ENCODE measurements around the gene SETBP1. TPM values are rescaled to one million over a fixed set of nuclear protein-coding genes. Genes with fewer than 3 reads are reported as not detected.

SETBP1 gene
- total and polyA plus RNA-seq, 2 of the 8 experiments (the other 6 are each of a cell fraction or from before 2014, with no cell fraction given), result 2.0 to 6.5 TPM

DNA sequence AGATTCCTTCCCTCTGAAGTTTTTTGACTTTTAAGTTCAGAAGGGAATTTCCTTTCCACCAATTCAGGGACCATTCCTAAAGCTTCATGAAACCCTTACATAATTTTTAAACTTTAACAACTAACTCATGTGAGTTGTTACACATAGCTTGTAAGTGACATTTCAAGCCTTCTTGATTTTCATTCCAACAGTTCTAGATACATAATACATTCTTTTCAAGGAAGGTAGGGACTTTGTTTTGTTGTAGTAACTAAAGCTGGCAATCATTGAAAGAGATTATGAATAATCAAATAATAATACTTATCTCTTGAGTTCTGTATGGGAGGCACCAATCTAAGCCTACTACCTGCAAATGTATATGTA, 45.4 kb downstream of the SETBP1 start:
- Histone ChIP-seq H3K23me2 (ENCODE audit: low read depth, low read length) (no peaks in the 10 kb centered on the region), H3K9ac (replicated peaks in 1 of 4; ENCODE audit: extremely low read depth in 1 of 4, low read depth in 3 of 4, low read length in 3 of 4) (no peak overlapping the region)
- TF ChIP-seq BRCA1 (IDR thresholded peaks at IDR 0.05; ENCODE audit: low read depth, low read length) (no peak), TEAD4 (IDR thresholded peaks at IDR 0.05; ENCODE audit: low read depth, low read length) (no peak), SIX5 (IDR thresholded peaks at IDR 0.05; ENCODE audit: low read depth, low read length) (no peak), KDM1A (IDR thresholded peaks at IDR 0.05; ENCODE audit: borderline replicate concordance, low read length) (no peak), SP4 (IDR thresholded peaks at IDR 0.05; ENCODE audit: low read length) (no peak), TAF7 (optimal IDR thresholded peaks at IDR 0.05; ENCODE audit: borderline replicate concordance, low read depth, low read length) (no peak)

More for the DNA sequence above, 45.4 kb downstream of the SETBP1 start:
- no peak overlapping the region for H3K18ac ChIP-seq (ENCODE audit: extremely low read depth, low read length)
- no peak overlapping the region for H2BK12ac ChIP-seq (ENCODE audit: low read depth, low read length)
- H2AK5ac ChIP-seq (ENCODE audit: low read depth, low read length), result no peak overlapping the region
- FAIRE-seq, result no peak
- POLR2A ChIA-PET (ENCODE audit: partially characterized antibody), result no interaction called here
- H3K4me3 ChIP-seq (ENCODE audit: extremely low read depth in 1 of 4, insufficient read depth in 2 of 4, low read depth in 3 of 4, low read length in 4 of 4), result no peak overlapping the region
- no peak overlapping the region for H3K4me2 ChIP-seq (ENCODE audit: insufficient read depth in 1 of 2, low read depth in 2 of 2, low read length in 2 of 2)
- H4K20me1 ChIP-seq (replicated peaks in 1 of 2; ENCODE audit: control insufficient read depth in 1 of 2, insufficient read depth in 2 of 2, low read length in 2 of 2), result no peaks in the 10 kb centered on the region
- no peak overlapping the region for H2BK120ac ChIP-seq (replicated peaks; ENCODE audit: low read depth, low read length)
- peaks cover 7 to 9% (median 8%) of the 10 kb centered on the region in 4 experiments; a peak in 4 of 7 replicates for H3K4me1 ChIP-seq (replicated peaks in 1 of 4; ENCODE audit: control insufficient read depth in 3 of 4, insufficient read depth in 4 of 4, low read length in 3 of 4)
- no peak overlapping the region for H3K56ac ChIP-seq (replicated peaks; ENCODE audit: insufficient read length, low read depth, low read length)
- no peak overlapping the region for H3K4ac ChIP-seq (replicated peaks; ENCODE audit: insufficient read length, low read depth, low read length)
- H4K91ac ChIP-seq (replicated peaks; ENCODE audit: insufficient read length, low read length), result no peak overlapping the region
- CTCF ChIA-PET (ENCODE audit: partially characterized antibody), result no interaction called here
- no peak for DNase-seq (ENCODE audit: low read depth in 1 of 2, low spot score in 2 of 2)
- H2AFZ ChIP-seq (ENCODE audit: low read length), result no peak overlapping the region
- H2BK20ac ChIP-seq (ENCODE audit: low read length), result no peak overlapping the region
- no peak overlapping the region for H4K8ac ChIP-seq (ENCODE audit: extremely low read depth, insufficient read depth, low read length)
- no peak overlapping the region for H3K14ac ChIP-seq (ENCODE audit: insufficient read length)
- no peak overlapping the region for H3K27ac ChIP-seq (ENCODE audit: low read depth, low read length)
- no peak overlapping the region for H2BK5ac ChIP-seq (ENCODE audit: low read depth, low read length)
- H4K5ac ChIP-seq (ENCODE audit: insufficient read length, low read depth, low read length), result no peak overlapping the region
- no peaks in the 10 kb centered on the region for H3K27me3 ChIP-seq (replicated peaks in 1 of 4; ENCODE audit: control insufficient read depth in 3 of 4, extremely low read depth in 1 of 4, insufficient read depth in 3 of 4, low read length in 3 of 4)
- H3K23ac ChIP-seq (ENCODE audit: insufficient read length), result no peak overlapping the region
- no peak overlapping the region for H2BK15ac ChIP-seq (ENCODE audit: low read length)
- H3K79me2 ChIP-seq (ENCODE audit: control insufficient read depth in 1 of 2, insufficient read depth in 2 of 2, low read length in 2 of 2), result no peaks in the 10 kb centered on the region
- H3K9me3 ChIP-seq (ENCODE audit: insufficient read depth in 2 of 2, low read depth in 1 of 2, low read length in 1 of 2), result no peaks in the 10 kb centered on the region
- no peaks in the 10 kb centered on the region; the same call in 1 of the 2 replicates for H3K79me1 ChIP-seq (ENCODE audit: low read depth, low read length)
- no peaks in the 10 kb centered on the region for H3K36me3 ChIP-seq (ENCODE audit: control insufficient read depth in 2 of 4, insufficient read depth in 4 of 4, low read length in 3 of 4)

Measured in H1 (cell line).